NOMO-1 (cell line): ENCODE results near the gene CCM2L.

ENCODE experiments used
- DNase-seq, 2 experiments: peaks; one replicate each; lab custom pipeline; 2025; ENCODE audit not compliant: unreplicated experiment in 2 of 2; lab: John Stamatoyannopoulos, UW

Gene CCM2L

GRCh38 chr20:32052778-32053362 is 42.6 kb downstream of the CCM2L start:
- DNase-seq = peak; percentile 66 to 84

GRCh38 chr20:32053648-32054047 is 43.4 kb downstream of the CCM2L start:
- DNase-seq = no peak

- no peak for DNase-seq
Measured at GRCh38 chr20:32056708-32057483, 46.7 kb downstream of the CCM2L start.

GRCh38 chr20:32057656-32058184 is 47.5 kb downstream of the CCM2L start:
- DNase-seq = no peak

- no peak for DNase-seq
Measured at GRCh38 chr20:32059189-32059588, 49.0 kb downstream of the CCM2L start.

GRCh38 chr20:32062776-32063170 is 52.5 kb downstream of the CCM2L start:
- peak; percentile 90 to 91 for DNase-seq

- DNase-seq = peak; percentile 51 to 62
Measured at GRCh38 chr20:32063695-32064094, 53.5 kb downstream of the CCM2L start.

- DNase-seq = no peak
Measured at GRCh38 chr20:32064667-32065066, 54.4 kb downstream of the CCM2L start.

- peak; percentile 20 to 66 for DNase-seq
Measured at GRCh38 chr20:32067234-32067821, 57.1 kb downstream of the CCM2L start.

- no peak for DNase-seq
Measured at GRCh38 chr20:32068174-32068573, 57.9 kb downstream of the CCM2L start.

- DNase-seq = no peak
Measured at GRCh38 chr20:32069711-32070110, 59.5 kb downstream of the CCM2L start.

- DNase-seq = no peak
Measured at GRCh38 chr20:32070282-32070681, 60.0 kb downstream of the CCM2L start.

GRCh38 chr20:32070690-32071213 is 60.5 kb downstream of the CCM2L start:
- DNase-seq = no peak

GRCh38 chr20:32071395-32072167 is 61.3 kb downstream of the CCM2L start:
- no peak for DNase-seq

- no peak for DNase-seq
Measured at GRCh38 chr20:32072168-32072750, 62.0 kb downstream of the CCM2L start.

GRCh38 chr20:32075534-32075933 is 65.3 kb downstream of the CCM2L start:
- no peak for DNase-seq

GRCh38 chr20:32077190-32077589 is 67.0 kb downstream of the CCM2L start:
- DNase-seq = no peak

- no peak for DNase-seq
Measured at GRCh38 chr20:32078322-32078721, 68.1 kb downstream of the CCM2L start.

- DNase-seq = peak in 1 of 2 experiments; percentile 20
Measured at GRCh38 chr20:32078791-32079190, 68.6 kb downstream of the CCM2L start.

GRCh38 chr20:32079655-32080109 is 69.4 kb downstream of the CCM2L start:
- no peak for DNase-seq
